Loucy (cell line): ENCODE data around the gene YAE1.

Experiments used
- H2AFZ ChIP-seq: fragments of 200-600 bp; sonication (generic); 2 replicates; pipeline ENCODE4 v1.6.0; 2016; ENCODE audit warnings: antibody characterized with exemption, mild to moderate bottlenecking, low read length, moderate library complexity
- H3F3A ChIP-seq: fragments of 200-600 bp; 2 replicates; pipeline ENCODE4 v1.6.0; 2016; ENCODE audit warnings: antibody characterized with exemption, low read depth, mild to moderate bottlenecking
- H3K27me3 ChIP-seq: fragments of 200-600 bp; sonication (generic); 2 replicates; pipeline ENCODE4 v1.6.1; 2014; ENCODE audit warnings: low read length, mild to moderate bottlenecking; ENCODE audit not compliant: insufficient read depth, poor library complexity, severe bottlenecking
- H3K36me3 ChIP-seq: fragments of 200-600 bp; sonication (generic); 2 replicates; pipeline ENCODE4 v1.6.1; 2016; ENCODE audit warnings: low read length; ENCODE audit not compliant: insufficient read depth
- H3K4me1 ChIP-seq: fragments of 200-600 bp; sonication (generic); 2 replicates; pipeline ENCODE4 v1.5.1; 2014; ENCODE audit warnings: low read length, mild to moderate bottlenecking; ENCODE audit not compliant: insufficient read depth, poor library complexity, severe bottlenecking
- H3K4me2 ChIP-seq: fragments of 200-600 bp; sonication (generic); 2 replicates; pipeline ENCODE4 v1.6.0; 2014; ENCODE audit warnings: antibody characterized with exemption, low read length, low read depth, mild to moderate bottlenecking; ENCODE audit not compliant: poor library complexity, severe bottlenecking
- H3K4me3 ChIP-seq: fragments of 200-600 bp; sonication (generic); 2 replicates; pipeline ENCODE4 v1.5.1; 2014; ENCODE audit warnings: low read length, mild to moderate bottlenecking, mixed read lengths; ENCODE audit not compliant: poor library complexity, severe bottlenecking
- H3K79me2 ChIP-seq: fragments of 200-600 bp; sonication (generic); 2 replicates; pipeline ENCODE4 v1.6.1; 2014; ENCODE audit warnings: low read length; ENCODE audit not compliant: insufficient read depth
- H3K9ac ChIP-seq: fragments of 200-600 bp; sonication (generic); 2 replicates; pipeline ENCODE4 v1.6.0; 2014; ENCODE audit warnings: mild to moderate bottlenecking, low read depth, low read length, moderate library complexity; ENCODE audit not compliant: poor library complexity, severe bottlenecking
- H3K9me2 ChIP-seq: fragments of 200-600 bp; sonication (generic); replicated peaks from 2 replicates; pipeline ENCODE4 v1.6.1; 2016; ENCODE audit warnings: low read depth, low read length, mixed read lengths
- H3K9me3 ChIP-seq: fragments of 200-600 bp; sonication (generic); 2 replicates; pipeline ENCODE4 v1.6.1; 2014; ENCODE audit warnings: mild to moderate bottlenecking, antibody characterized with exemption, low read length, low read depth; ENCODE audit not compliant: insufficient read depth
- H4K20me1 ChIP-seq: fragments of 200-600 bp; sonication (generic); 2 replicates; pipeline ENCODE4 v1.6.0; 2014; ENCODE audit warnings: antibody characterized with exemption, low read length, mild to moderate bottlenecking; ENCODE audit not compliant: insufficient read depth, poor library complexity, severe bottlenecking
- CTCF ChIP-seq: fragments of 200-600 bp; sonication (generic); conservative IDR thresholded peaks from 2 replicates; pipeline ENCODE4 v1.5.1; 2014; ENCODE audit warnings: mild to moderate bottlenecking, antibody characterized with exemption, low read length
- EZH2phosphoT487 ChIP-seq: fragments of 200-600 bp; IDR thresholded peaks from 2 replicates; pipeline ENCODE4 v1.6.1; 2018; ENCODE audit warnings: antibody characterized with exemption, mild to moderate bottlenecking, moderate library complexity, borderline replicate concordance

YAE1 gene

GRCh38 chr7:39560408-39560807 is 5.8 kb upstream of the YAE1 start:
- no peaks in the 10 kb centered on the region for H3K9me2 ChIP-seq
- H3K79me2 ChIP-seq: no peaks in the 10 kb centered on the region
- no peaks in the 10 kb centered on the region for H3K36me3 ChIP-seq
- H3F3A ChIP-seq: no peaks in the 10 kb centered on the region
- H2AFZ ChIP-seq: no peak overlapping the region
- H4K20me1 ChIP-seq: no peaks in the 10 kb centered on the region
- H3K27me3 ChIP-seq: peaks cover 15% of the 10 kb centered on the region
- no peak for TF ChIP-seq EZH2phosphoT487
- no peak for TF ChIP-seq CTCF
- no peak overlapping the region for H3K4me3 ChIP-seq
- no peak overlapping the region for H3K4me2 ChIP-seq
- H3K4me1 ChIP-seq: peaks cover 5% of the 10 kb centered on the region
- no peaks in the 10 kb centered on the region for H3K9me3 ChIP-seq
- no peak overlapping the region for H3K9ac ChIP-seq

- Histone ChIP-seq H3K9me2 (no peaks in the 10 kb centered on the region), H3K36me3 (no peaks in the 10 kb centered on the region), H3K9me3 (no peaks in the 10 kb centered on the region), H2AFZ (no peak overlapping the region), H4K20me1 (no peaks in the 10 kb centered on the region), H3K9ac (no peak overlapping the region), H3F3A (no peaks in the 10 kb centered on the region), H3K4me2 (no peak overlapping the region), H3K4me3 (no peak overlapping the region), H3K4me1 (peaks cover 8% of the 10 kb centered on the region), H3K27me3 (peaks cover 15% of the 10 kb centered on the region), H3K79me2 (0 out of 2 replicates have a peak, but pooled peaks cover 5% of the 10 kb centered on the region)
- TF ChIP-seq CTCF (no peak), EZH2phosphoT487 (no peak)
Observed at GRCh38 chr7:39560997-39561396, 5.2 kb upstream of the YAE1 start.

GRCh38 chr7:39565538-39565937 is 666 bp upstream of the YAE1 start:
- Histone ChIP-seq H3K79me2 (peaks cover 31% of the 10 kb centered on the region), H3K4me1 (peaks cover 20% of the 10 kb centered on the region), H3K9ac (peak overlapping the region; percentile 95), H3K36me3 (no peaks in the 10 kb centered on the region), H2AFZ (peak overlapping the region; percentile 95), H3K27me3 (peaks cover 12% of the 10 kb centered on the region), H3K9me2 (no peaks in the 10 kb centered on the region), H3K9me3 (no peaks in the 10 kb centered on the region), H3F3A (no peaks in the 10 kb centered on the region), H4K20me1 (peaks cover 12% of the 10 kb centered on the region), H3K4me2 (peak overlapping the region; percentile 82), H3K4me3 (peak overlapping the region; percentile 98)
- TF ChIP-seq EZH2phosphoT487: no peak
- no peak for TF ChIP-seq CTCF
